Measurements from ENCODE around the gene TMEM107.

TMEM107 gene

GRCh38 chr17:8137645-8138373, 38.4 kb downstream of the TMEM107 start:
- DNase-seq (ENCODE audit: low read depth): no peak

DNA sequence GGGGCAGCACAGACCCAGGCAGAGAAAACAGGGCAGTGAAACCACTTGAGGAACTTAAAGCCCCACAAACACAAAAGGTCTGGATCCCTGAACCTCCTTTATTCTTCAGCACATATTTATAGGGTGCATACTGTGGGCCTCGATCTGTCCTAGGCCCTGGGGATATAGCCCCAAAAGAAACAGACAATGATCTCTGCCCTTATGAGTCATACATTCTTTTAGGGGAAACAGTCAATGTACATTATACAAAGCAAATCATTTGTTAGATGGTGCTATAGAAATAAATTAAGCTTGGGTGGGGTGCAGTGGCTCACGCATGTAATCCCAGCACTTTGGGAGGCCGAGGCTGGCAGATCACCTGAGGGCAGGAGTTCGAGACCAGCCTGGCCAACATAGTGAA, 42.2 kb downstream of the TMEM107 start:
- no peak for DNase-seq (ENCODE audit: low read depth)

GRCh38 chr17:8133399-8133798, 42.8 kb downstream of the TMEM107 start:
- DNase-seq (ENCODE audit: low read depth): no peak

- DNase-seq (ENCODE audit: low read depth): no peak
Observed at GRCh38 chr17:8131844-8132441, 44.2 kb downstream of the TMEM107 start.

DNA sequence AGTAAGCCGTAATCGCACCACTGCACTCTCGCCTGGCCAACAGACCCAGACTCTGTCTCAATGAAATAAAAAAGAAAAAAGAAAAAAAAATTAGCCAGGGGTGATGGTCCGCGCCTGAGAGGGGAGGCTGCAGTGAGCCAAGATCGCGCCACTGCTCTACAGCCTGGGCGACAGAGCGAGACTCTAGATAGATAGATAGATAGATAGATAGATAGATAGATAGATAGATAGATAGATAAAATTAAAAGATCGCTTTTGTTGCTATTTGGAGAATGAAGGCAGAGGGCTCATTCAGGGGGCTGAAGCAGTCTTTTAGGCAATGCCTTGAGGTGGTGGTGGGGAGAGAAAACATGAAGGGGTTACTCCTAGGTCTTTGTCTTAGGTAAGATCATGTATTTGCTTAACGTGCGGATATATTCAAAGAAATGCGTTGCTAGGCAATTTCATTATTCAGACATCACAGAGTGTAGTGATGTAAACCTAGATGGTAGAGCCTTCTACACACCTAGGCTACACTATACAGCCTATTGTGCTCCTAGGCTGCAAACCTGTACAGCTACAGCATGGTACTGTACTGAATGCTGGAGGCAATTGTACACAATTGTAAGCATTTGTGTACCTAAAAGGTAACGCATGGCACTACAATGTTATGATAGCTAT, 47.9 kb downstream of the TMEM107 start:
- DNase-seq (ENCODE audit: low read depth): no peak

DNA sequence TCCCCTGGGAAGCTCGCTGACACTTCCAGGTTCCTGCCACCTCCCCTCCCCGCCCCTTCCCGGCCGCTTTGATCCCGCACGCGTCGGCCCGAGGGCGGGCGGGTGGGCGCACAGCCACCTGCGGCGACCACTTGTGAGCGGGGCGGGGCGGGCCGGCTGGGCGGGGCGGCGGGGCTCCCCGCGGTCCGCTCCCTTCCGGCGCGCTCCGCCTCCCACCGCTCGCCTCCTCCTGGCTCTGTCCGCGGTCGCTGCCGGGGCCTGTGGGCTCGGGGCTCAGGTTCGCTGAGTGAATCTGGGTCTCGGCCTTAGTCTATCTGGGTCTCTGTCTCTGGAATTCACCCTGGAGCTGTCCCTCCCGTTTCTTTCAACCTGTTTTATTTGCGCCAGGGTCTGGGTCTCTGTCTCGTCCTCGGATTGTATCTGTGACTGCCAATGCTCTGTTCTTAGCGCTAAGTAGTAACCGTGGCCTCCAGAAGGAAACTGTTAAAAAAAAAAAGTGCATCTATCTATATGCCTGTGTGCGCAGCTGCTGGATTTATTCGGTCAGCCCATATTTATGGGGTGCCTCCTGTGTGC, 49.6 kb downstream of the TMEM107 start:
- DNase-seq (ENCODE audit: low read depth): no peak

- no peak for DNase-seq (ENCODE audit: low read depth)
Observed at GRCh38 chr17:8125947-8126490, 50.2 kb downstream of the TMEM107 start.

DNA sequence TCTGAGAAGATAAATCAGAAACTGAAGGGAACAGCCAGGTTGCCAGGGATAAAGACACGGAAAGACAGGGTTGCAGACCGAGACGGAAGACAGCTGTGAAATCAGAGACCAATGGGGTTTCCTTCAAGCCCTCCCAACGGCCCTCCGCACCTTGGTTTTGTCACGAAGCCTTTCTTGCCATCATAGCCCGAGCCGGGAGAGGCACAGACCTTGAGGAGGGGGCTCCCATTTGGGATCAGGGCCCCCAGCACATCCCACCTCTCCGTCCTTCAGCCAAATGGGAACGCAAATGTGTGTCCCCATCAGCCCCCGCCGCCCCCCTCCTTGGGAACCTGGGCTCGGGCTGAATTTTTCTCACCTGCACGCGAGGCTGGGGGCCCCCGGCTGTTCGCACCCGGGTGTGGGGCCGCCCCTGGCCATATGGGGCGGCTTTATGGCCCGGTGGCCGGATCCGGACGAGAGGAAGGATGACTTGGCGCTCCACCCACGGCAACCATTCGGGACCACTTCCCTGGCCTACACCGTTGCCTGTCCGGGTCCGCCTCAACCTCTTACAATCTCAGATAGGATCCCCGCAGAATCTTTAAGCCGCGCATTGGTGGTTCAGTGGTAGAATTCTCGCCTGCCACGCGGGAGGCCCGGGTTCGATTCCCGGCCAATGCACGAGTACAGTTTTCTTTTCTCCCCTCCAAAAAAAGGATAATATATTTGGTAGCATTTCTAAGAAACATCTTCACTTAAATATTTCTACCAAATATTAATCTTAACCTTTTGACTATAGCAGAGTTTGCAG, 50.8 kb downstream of the TMEM107 start:
- DNase-seq (ENCODE audit: low read depth): peak; percentile 84

DNA sequence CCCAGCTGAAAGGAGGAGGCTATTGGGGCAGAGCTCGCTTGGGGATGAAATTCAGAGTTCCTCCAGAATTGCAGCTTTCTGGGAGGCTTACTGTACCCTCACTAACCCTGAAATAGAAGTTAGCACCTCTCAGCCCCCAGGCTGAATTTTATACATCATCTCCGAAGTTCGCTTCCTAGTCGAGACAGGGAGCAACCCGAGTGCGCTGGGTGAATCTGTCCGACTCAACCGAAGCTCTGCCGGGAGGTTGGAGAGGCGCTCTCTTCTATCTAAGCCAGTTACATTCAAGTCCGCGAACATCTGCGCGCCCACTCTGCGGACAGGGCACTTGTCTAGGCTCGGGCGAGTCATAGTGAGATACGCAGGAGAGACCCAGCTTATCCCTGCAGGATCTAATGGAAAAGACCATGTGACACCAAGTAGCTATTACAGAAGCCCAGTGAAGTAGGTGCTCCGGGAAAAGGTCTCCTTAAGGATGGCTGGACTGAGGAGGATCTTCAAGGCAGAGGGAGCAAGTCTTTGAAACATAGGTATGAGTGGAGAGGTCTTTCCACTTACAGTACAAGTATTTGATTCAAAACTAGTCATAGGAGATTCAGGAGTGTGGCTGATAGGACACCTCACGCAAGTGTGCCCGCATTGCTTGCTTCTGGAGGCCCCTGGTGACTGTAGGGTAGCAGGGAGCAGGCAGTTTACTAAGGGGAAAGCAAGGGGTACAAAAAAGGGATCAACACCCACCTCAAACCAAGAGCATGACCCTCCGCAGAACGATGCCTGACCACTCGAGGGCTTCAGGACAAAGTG, 51.6 kb downstream of the TMEM107 start:
- no peak for DNase-seq (ENCODE audit: low read depth)

- DNase-seq (ENCODE audit: low read depth): no peak
Observed at GRCh38 chr17:8123695-8124349, 52.4 kb downstream of the TMEM107 start, which contains the start of gene HES7. TSS of gene HES7 (minus strand) at chr17:8124106. CDS start at chr17:8124084, 22 bp downstream.

DNA sequence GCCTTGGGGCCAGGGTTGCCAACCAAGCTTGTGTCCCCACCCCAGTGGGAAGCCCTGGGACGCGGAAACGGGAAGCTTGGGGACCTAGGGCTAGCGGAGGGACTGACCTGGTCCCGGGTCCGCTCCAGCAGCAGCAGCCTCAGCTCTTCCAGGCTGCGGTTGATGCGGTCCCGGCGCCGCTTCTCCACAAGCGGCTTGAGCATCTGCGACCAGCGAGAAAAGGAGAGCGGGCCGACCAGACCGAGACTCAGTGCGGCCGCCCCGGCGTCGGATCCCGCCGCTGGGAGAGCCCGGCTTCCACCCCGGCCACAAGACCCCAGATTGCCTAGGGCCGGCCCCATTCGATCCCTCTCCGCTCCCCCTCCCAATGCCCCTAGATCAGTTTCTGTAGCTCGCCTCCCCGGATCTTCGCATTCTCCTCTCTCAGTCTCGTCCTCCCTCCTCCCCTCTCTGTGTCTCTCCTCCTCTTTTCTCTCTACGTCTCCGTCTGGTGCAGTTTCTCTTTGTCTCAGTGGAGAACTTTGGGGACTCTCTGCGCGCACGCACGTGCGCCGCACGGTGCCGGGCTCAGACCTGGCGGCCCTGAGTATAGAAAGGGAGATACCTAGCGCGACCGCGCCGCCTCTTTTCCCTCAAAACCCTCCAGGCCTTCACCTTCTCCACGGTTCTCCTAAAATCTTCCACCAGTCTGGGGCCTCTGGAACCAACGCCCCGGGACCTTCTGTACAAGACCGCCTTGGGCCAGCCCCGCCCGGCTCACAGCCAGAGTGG, 53.1 kb downstream of the TMEM107 start:
- DNase-seq (ENCODE audit: low read depth): peak; percentile 50
